ENCODE measurements around the gene MRPS18C.

DNA sequence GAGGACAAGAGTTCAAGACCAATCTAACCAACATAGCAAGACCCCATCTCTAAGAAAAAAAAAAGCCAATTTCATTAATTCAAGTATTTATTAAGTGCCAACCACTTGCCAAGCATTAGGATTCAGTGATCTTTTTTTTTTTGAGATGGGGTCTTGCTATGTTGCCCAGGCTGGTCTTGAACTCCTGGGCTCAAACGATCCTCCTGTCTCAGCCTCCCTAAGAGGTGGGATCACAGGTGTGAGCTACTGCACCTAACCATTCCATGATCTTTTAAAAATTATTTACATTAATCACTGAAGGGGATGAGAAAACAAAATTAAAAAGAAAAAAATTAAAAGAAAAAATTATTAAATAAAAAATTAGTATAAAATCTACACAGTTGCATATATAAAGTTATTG, 24.7 kb upstream of the MRPS18C start:
- TF ChIP-seq, protein P1, sequence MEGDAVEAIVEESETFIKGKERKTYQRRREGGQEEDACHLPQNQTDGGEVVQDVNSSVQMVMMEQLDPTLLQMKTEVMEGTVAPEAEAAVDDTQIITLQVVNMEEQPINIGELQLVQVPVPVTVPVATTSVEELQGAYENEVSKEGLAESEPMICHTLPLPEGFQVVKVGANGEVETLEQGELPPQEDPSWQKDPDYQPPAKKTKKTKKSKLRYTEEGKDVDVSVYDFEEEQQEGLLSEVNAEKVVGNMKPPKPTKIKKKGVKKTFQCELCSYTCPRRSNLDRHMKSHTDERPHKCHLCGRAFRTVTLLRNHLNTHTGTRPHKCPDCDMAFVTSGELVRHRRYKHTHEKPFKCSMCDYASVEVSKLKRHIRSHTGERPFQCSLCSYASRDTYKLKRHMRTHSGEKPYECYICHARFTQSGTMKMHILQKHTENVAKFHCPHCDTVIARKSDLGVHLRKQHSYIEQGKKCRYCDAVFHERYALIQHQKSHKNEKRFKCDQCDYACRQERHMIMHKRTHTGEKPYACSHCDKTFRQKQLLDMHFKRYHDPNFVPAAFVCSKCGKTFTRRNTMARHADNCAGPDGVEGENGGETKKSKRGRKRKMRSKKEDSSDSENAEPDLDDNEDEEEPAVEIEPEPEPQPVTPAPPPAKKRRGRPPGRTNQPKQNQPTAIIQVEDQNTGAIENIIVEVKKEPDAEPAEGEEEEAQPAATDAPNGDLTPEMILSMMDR (IDR thresholded peaks at IDR 0.05 in 2 of 3, conservative IDR thresholded peaks at IDR 0.05 in 1 of 3; ENCODE audit: control insufficient read depth in 2 of 3, extremely low read depth in 1 of 3, insufficient read depth in 1 of 3, low read depth in 3 of 3, low read length in 3 of 3) = no peak
- TF ChIP-seq, protein P2, sequence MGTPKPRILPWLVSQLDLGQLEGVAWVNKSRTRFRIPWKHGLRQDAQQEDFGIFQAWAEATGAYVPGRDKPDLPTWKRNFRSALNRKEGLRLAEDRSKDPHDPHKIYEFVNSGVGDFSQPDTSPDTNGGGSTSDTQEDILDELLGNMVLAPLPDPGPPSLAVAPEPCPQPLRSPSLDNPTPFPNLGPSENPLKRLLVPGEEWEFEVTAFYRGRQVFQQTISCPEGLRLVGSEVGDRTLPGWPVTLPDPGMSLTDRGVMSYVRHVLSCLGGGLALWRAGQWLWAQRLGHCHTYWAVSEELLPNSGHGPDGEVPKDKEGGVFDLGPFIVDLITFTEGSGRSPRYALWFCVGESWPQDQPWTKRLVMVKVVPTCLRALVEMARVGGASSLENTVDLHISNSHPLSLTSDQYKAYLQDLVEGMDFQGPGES (IDR thresholded peaks at IDR 0.05) = no peak

All from GM12878 (cell line).